HepG2 (cell line): Measurements from ENCODE around the gene ZFAND2B. TPM values are rescaled to one million over a fixed set of nuclear protein-coding genes. Genes with fewer than 3 reads are reported as not detected.

Experiments
- AKNA ChIP-seq: sonication (generic); formaldehyde crosslinking; IDR thresholded peaks from 2 replicates; pipeline ENCODE4 v1.4.0; 2020; ENCODE audit warnings: missing genetic modification reagents, borderline replicate concordance
- CEBPG ChIP-seq: IDR thresholded peaks from 2 replicates; pipeline ENCODE4 v1.6.1; 2016
- CEBPZ ChIP-seq: IDR thresholded peaks from 2 replicates; pipeline ENCODE4 v1.6.1; 2012; ENCODE audit warnings: low read length, improper control_type of control experiment
- FOSL2 ChIP-seq: sonication (generic); formaldehyde crosslinking; IDR thresholded peaks from 2 replicates; pipeline ENCODE4 v1.4.0; 2020; ENCODE audit warnings: missing genetic modification reagents
- HBP1 ChIP-seq: IDR thresholded peaks from 2 replicates; pipeline ENCODE4 v1.6.1; 2016; ENCODE audit warnings: low read depth, control low read depth
- NCOA2 ChIP-seq: sonication (generic); formaldehyde crosslinking; IDR thresholded peaks from 2 replicates; pipeline ENCODE4 v1.8.0; 2022; ENCODE audit warnings: inconsistent platforms
- NFAT5 ChIP-seq: sonication (generic); formaldehyde crosslinking; IDR thresholded peaks from 2 replicates; pipeline ENCODE4 v1.4.0; 2020; ENCODE audit warnings: missing genetic modification reagents
- NFKB2 ChIP-seq: sonication (generic); formaldehyde crosslinking; IDR thresholded peaks from 2 replicates; pipeline ENCODE4 v1.4.0; 2020; ENCODE audit warnings: missing genetic modification reagents, borderline replicate concordance
- RBM39 ChIP-seq: fragments of 200-400 bp; formaldehyde crosslinking; IDR thresholded peaks from one replicate; pipeline ENCODE4 v1.6.1; 2018; ENCODE audit warnings: antibody characterized with exemption, mild to moderate bottlenecking, low read depth, low read length; ENCODE audit not compliant: poor library complexity, severe bottlenecking
- ZBTB2 ChIP-seq: sonication (generic); formaldehyde crosslinking; IDR thresholded peaks from 2 replicates; pipeline ENCODE4 v1.8.0; 2022; ENCODE audit warnings: low read depth, missing genetic modification reagents
- polyA plus RNA-seq, 8 experiments: library from polyadenylated mRNA; depleted of rRNA in 3 of 8; stranded (reverse) in 7 of 8; unstranded in 1 of 8; fragments of >200 nt; fragmentation: Illumina TruSeq in 4 of 8; extraction: Trizol in 4 of 8; gene quantifications; 2 replicates each; pipeline versions ENCODE4 v1.2.1 to v1.2.3, GENCODE V29; 2011 to 2016; ENCODE audit warnings: low read depth in 4 of 8, missing spikeins in 1 of 8, mixed read lengths in 1 of 8; ENCODE audit not compliant: insufficient read depth in 1 of 8
- total RNA-seq, 5 experiments: library from RNA; depleted of rRNA; stranded (reverse); fragments of >200 nt; fragmentation: Illumina TruSeq; extraction: Trizol; gene quantifications; 2 replicates each; pipeline ENCODE4 v1.2.3, GENCODE V29; 2016; ENCODE audit warnings: low read depth in 1 of 5

Gene ZFAND2B
- total and polyA plus RNA-seq, 2 of the 13 experiments (the other 11 are each of a cell fraction or from before 2014, with no cell fraction given), result 53.3 to 115 TPM

- TF ChIP-seq NCOA2 (CRISPR knock-in tag), result peak; percentile 43; the same call in 1 of the 2 replicates
- no peak for TF ChIP-seq AKNA (CRISPR knock-in tag)
- TF ChIP-seq CEBPG (CRISPR knock-in tag), result no peak; the same call in 1 of the 2 replicates
- peak; percentile 88 for TF ChIP-seq ZBTB2 (CRISPR knock-in tag)
- peak; percentile 53 for TF ChIP-seq FOSL2 (CRISPR knock-in tag)
- peak; percentile 75; the same call in 1 of the 2 replicates for TF ChIP-seq HBP1 (CRISPR knock-in tag)
- no peak for TF ChIP-seq CEBPZ
- TF ChIP-seq NFAT5 (CRISPR knock-in tag), result 0 out of 2 replicates have a peak, but pooled peaks have one; percentile 53
- peak; percentile 76 for TF ChIP-seq RBM39
- TF ChIP-seq NFKB2, result no peak; the same call in 1 of the 2 replicates
These were observed at the start of gene ZFAND2B (continued) for GRCh38 chr2:219206328-219207133.
